ENCODE results near the gene CTAGE4.
"Not testable (repeated sequence)": the region's sequence is repeated elsewhere in the genome, so short reads cannot be mapped to it uniquely, and the experiment has no call there.

GRCh38 chr7:144188578-144189171 is 5.4 kb downstream of the CTAGE4 start:
- not testable (repeated sequence) for TF ChIP-seq CTCF, POLR2A (IDR thresholded peaks at IDR 0.05)

Measured in testis (tissue), 2 donors.